HuH-7.5 (cell line): ENCODE measurements around the gene SCLT1.
"Not testable (repeated sequence)": the region's sequence is repeated elsewhere in the genome, so short reads cannot be mapped to it uniquely, and the experiment has no call there.

Source experiments
- DNase-seq: peaks from one replicate; pipeline ENCODE4 v3.0.0; 2011; ENCODE audit warnings: low spot score

SCLT1 gene

DNA sequence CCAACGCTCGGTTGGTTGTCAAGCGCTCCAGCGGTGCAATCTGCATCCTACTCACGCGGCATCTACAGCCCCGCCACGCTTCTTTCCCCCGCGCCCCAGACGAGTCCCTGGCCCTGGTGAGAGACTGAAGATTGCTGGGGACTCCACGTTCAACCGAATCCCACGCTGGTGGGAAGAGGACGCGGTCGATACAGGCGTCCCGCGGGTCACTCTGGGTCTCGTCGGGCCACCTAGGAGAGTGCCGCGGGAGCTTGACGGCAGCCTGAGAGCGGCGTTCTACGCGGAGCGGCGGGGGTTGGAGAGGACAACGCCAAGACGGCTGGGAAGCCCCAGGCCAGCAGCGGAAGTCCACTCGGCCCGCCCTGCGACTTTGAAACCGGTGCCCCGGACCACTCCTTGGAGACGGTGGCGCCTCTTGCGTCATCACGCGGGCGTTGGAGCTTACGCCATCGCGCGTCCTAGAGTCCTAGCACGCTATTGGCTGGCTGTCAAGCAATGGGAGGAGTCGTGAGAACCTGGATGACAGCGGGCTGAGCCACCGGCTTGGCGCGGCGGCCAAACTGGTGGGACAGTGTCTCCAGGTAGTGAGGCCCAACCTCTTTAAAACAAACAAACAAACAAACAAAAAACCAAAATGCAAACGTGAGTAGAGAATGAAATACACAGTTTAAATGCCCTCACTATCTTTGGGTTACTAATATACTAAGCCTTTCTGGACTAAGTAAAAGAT, at the start of gene SCLT1:
TSS of gene SCLT1 (minus strand) at position 349 of the 730 bp plus-strand sequence. CDS start 436 bp downstream, outside the sequence.
- peak; percentile 33 for DNase-seq

DNA sequence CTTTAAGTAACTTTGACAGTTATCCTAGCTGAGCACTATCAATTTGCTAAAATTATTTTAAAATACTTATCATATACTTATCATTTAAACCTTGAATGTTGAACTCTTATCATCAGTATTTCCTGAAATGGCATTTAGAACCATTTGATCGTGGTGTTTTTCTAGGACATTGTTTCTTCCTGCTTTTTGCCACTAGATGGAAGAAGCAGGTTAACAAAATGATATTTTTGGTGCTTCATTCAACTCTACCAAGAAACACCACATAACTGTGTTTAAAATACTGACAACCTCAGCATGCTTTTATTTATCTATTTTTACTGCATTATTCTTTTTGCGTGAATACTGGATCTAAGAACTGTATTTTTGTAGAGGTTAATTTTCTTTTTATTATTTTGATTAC, 47.2 kb upstream of the SCLT1 start:
- DNase-seq = no peak

DNA sequence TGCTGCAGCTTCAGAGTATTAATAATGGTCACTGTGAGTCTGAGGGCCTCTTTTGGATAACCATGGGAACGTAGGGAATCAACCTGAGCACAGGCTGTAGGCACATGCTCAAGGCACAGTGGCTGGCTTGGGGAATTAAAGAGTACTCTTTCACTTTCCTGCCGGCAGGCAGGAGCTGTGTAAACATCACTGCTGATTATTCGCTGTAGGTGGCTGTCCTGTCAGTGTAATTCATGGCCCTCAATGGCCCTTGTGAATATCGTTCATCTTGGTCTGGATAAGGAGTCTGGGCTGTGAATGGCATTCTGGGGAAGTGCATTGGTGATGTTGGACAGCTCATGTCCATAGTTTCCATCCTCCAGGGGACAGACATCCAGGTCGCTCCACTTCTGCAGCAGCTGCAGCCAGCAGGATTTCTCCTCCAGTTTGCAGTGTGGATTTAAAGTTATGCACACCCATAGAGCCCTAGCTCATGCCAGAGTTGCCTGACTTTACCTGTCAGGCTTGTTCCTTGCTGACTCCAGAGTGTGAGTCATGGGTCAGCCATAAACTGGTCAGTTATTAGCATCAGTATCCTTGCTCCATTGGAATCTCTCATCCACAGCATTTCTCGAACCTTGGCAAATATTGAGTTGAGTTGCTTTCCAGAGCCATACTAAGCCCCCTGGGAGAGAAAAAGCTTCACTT, 45.6 kb upstream of the SCLT1 start:
- no peak for DNase-seq

DNA sequence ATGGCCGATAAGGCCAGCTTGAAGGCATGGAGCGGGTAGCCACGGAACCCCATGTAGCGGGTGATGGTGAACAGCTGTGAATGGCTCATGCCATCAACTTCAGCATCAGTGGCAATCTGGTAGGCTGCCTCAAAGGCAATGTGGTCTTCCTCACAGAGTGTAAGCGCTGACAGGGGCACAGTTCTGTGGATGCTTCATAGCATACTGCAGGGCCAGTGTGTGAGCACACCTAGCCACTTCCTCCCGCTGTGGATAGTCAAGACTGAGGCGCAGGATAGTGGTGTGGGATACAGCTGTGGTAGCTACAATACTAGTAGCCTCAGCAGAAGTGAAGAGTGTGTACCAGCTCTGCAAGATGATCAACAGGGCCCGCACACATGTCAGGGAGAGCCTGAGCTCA, 43.1 kb upstream of the SCLT1 start:
- DNase-seq = no peak

DNA sequence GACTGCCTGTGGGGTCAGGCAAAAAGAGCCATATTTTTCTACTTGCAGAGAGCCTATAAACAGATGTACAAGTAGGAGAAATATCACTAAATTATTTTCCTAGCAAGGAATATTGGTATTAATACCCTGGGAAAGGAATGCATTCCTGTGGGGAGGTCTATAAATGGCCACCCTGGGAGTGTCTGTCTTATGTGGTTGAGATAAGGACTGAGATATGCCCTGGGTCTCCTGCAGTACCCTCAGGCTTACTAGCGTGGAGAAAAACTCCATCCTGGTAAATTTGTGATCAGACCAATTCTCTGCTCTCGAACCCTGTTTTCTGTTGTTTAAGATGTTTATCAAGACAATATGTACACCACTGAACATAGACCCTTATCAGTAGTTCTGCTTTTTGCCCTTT, 38.0 kb upstream of the SCLT1 start:
- DNase-seq = no peak

DNA sequence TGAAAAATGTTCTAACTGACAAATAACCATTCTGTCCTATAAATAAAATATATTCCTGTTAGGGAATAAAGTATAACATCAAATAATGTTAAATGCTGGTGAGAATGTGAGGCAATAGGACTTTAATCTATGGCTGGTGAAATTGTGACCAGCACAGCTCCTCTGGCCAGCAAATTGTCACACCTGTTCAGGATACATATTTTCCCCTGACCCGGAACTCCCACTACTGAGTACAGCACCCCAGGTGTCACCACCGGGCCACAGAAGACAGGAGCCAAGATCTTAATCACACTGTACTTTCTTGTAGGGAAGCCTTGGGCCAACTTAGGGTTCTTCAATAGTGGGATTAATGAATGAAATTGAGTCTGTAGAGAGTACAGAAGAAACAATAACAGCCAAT, 35.8 kb upstream of the SCLT1 start:
- no peak for DNase-seq

DNA sequence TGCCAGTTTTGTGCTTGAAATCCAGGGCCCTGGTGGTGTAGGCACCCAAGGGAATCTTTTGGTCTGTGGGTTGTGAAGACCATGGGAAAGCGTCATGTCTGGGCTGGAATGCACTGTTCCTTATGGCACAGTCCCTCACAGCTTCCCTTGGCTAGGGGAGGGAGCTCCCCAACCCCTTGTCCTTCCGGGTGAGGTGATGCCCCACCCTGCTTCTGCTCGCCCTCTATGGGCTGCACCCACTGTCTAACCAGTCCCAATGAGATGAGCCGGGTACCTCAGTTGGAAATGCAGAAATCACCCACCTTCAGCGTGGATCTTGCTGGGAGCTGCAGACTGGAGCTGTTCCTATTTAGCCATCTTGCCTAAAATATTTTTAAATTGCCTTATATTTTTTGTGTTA, 33.3 kb upstream of the SCLT1 start:
- DNase-seq = not testable (repeated sequence)

DNA sequence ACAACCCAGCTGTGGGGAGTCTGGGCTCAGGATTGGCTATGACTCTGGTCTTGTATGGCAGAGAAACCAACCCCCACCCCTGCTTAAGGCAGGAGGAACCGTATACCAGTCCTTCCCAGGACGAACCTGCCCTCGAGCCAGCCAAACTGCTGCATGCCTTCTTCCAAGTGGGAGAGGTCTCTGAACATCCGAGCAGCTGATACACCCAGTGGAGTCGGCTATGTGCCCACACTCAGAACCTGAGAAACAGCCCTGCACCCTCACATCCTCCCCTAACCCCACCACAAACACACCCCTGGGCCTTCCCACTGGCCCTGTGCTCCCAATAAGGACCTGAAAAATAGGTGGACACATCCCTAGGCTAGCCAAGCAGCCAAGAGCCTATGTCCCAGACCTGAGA, 24.4 kb upstream of the SCLT1 start:
- DNase-seq = no peak

DNA sequence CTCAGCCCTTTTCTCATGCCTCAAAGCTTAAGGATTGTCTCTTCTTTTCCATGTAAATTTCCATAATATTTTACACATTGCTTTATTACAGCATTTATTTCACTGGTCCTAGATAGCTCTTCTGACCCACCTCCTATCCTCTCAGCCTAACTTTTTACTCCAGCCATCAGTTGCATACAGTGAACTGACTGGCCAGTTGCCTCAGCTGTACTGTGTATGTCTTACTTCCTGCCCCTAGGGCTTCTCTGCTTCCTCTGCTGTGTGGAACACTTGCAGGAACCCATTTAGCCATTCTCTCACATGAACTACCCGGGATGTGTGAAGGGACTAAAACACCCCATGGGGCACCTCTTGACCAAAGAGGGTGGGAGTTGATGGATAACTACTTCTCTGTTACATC, 20.6 kb upstream of the SCLT1 start:
- DNase-seq = no peak

DNA sequence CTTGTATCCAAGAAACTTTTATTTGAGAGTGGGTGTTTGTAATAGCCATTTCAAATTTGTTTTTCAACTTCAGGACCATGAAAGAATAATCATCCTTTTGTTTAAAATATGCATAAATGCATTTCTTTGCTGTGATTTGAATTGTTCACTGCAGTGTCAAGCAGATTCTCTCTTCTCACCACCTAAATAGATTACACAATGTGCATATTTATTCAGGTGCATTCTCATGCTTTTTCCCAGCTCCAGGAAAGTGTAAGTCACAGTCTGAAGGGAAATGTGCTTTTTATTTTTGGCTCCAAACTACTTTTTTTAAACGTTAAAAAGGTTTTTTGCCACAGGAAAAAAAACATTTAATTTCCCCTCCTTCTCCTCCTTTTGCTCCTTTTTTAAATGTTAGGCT, 20.1 kb upstream of the SCLT1 start:
- DNase-seq = no peak

DNA sequence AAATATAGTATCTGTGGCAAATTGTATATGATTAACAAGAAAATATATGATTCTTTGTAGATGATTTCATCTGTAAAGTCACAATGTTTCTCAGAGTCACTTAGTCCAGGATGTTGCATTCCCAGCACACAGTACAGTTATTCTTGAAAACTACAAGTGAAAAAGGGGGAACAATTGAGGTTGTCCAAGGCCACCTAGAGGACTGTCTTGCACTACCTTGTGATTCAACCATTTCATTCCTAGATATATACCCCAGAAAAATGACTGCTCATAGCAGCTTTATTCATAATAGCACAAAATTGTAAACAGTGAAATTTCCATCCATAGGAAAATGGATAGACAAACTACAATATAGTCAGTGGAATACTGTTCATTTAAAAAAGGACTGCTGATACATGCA, 18.6 kb upstream of the SCLT1 start:
- no peak for DNase-seq

DNA sequence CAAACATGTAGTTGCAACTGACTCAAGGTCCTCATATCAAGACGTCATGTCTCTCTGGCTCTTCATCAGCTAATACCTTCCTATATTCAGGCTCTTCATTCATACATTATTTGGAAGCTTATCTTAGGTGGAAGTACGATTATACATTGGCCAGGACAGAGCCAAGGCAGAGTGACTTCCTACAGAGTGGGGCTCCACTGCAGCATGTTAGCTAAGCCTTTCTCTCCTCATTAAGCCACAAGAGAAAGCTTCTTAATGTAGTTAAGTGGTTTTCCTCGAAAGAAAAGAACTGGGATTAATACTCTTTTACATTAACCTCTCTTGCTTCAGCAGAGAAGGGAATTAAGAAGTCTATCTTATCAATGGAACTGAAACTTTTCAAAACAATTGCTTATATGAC, 17.6 kb upstream of the SCLT1 start:
- no peak for DNase-seq

DNA sequence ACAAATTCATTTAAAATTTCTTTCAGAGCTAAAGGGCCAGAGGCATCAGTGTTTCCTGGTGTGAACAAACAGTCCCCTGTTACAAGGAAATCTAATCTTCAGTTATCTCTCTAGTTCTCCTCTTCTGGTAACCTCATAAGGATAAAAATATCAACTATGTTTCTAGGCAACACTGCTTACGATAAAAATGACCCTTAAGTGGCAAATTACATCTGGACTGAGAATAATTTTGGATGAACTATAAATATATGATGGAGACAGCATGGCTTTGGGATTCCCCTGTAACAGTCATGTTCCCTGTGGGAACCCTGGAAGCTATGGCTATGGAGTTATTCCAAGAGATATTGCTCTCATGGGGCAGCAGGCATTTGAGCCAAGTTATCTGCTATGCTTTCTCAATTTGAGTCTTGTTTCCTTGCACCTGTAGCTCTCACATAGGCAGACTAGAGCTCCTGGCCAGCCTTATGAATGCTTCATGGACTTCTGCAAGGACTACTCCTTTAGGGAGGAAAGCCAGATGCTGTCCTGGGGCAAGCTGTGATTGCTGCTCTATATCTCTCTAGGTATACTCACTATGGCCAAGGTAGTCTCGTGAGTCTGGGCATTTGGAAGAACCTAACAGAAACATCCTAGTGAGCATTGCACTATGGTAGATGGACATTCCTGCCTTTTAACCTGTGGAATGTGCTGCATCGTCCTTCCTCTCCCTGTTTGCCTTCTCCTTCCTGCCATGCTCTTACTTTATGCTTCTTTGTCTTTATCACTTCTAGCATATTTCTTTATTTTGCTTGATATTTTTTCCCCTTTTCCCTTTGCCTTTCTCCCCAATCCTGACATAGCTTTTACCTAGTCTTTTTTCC, 16.9 kb upstream of the SCLT1 start:
- DNase-seq = no peak

DNA sequence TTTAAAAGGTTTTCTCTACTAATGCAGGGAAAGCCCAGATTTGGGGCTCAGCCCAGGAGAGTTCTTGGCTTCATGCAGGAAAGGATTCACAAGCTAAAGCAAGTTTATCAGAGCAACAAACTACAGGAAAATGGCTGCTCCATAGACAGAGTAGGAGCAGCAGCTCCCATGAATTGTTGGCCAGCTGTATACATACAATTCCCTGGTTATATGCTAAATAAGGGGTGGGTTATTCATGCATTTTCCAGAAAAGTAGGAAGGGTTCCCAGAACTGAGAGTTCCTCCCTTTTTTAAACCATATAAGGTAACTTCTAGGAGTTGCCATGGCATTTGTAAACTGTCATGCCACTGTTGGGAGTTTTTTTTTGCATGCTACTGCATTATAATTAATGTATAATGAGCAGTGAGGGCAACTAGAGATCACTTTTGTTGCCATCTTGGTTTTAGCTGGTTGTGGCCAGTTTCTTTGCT, 5.2 kb upstream of the SCLT1 start:
- DNase-seq = no peak

DNA sequence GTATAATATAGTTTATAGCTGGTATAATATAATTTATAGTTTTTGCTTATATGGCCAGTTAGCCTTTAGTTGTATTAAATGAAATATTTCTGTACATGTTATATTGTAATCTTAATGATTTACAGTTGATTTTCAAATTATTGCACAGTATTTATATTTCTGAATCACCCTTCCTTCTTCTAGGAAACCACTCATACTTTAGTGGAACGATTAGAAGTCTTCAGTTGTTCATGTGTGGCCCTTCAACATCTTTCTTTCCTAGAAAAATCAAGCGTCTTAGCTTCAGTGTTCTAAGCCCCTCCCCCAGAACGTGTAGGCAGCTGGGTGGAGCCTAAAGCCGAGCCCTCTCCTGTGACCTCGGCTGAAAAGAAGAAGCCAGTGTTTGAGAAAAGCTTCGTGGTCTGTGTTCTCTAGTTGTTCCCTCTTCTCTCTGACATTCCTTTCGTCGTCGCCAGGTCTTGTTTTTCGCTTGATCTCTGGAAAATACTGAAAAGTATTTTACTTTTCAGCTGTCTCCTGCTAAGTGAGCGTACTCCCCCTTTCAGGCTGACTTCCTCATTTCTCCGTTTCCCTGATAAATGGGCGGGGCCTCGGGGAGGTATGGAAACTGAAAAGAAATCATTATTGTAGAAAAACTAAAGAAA, 2.6 kb upstream of the SCLT1 start, which contains the start of gene C4orf33:
TSS of gene C4orf33 (plus strand) at position 342 of the 644 bp plus-strand sequence. CDS start 6,459 bp downstream, outside the sequence.
- peak; percentile 18 for DNase-seq

DNA sequence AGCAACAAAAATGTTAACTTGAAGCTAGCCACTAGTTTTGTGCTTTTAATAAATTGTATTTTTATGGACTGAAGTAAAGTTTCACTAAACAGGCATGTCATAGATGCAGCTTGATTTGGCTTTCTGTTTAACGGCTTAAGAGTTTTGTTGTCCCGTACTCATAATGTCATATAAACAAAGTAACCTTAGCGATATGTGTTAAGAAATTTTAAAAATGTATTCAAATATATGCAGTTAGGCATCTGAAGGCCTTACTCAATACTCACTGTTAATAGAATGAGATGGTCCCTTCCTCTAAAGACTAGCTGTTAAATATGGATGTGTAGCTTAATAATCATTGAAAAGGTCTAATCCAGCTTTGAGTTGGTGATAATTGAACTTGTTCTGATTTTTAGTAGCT, 1.0 kb upstream of the SCLT1 start:
- no peak for DNase-seq

DNA sequence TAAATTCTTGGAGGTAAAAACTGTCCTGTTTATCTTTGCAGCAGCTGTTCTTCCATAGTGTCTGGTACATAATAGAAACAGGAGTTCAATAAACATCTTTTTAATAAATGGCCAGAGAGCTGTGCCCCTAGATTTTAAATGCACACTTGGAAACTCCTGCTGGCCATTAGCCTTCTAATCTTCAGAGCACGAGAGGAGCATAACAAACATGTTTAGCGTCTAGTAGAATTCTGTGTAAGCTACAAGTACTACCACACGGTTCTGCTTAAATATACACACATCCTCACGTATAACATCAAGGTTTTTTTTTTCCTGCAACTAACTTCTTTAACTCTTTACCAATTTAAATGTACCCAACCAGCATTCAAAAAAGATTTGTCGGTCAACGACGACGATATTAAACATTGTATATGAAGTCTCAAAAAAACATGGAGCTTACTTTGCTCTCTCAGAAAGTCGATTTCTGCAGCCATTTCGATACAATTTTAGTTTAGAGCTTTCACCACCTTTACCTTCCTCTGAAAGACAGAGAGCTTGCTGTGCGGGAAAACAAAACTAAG, 628 bp downstream of the SCLT1 start:
- DNase-seq = no peak

DNA sequence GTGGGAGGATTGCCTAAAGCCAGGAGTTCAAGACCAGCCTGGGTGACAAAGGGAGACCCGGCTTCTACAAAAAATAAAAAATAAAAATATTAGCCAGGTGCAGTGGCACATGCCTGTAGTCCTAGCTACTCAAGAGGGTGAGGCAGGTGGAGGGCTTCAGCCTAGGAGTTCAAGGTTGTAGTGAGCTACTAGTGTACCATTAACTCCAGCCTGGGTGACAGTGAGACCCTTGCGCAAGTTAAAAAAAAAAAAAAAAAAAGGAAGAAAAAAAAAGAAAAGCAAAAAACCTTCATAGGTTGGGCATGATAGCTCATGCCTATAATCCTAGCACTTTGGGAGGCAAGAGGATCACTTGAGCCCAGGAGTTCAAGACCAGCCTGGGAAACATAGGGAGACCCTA, 5.8 kb downstream of the SCLT1 start:
- no peak for DNase-seq

DNA sequence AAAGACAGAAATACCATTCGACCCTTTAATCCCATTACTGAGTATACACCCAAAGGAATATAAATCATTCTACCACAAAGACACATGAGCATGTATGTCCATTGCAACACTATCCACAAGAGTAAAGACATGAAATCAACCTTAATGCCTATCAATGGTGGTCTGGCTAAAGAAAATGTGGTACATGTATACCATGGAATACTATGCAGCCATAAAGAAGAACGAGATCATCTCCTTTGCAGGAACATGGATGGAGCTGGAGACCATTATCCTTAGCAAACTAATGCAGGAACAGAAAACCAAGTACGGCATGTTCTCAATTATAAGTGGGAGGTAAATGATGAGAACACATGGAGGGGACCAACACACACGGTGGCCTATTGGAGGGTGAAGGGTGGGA, 7.9 kb downstream of the SCLT1 start:
- DNase-seq = no peak

DNA sequence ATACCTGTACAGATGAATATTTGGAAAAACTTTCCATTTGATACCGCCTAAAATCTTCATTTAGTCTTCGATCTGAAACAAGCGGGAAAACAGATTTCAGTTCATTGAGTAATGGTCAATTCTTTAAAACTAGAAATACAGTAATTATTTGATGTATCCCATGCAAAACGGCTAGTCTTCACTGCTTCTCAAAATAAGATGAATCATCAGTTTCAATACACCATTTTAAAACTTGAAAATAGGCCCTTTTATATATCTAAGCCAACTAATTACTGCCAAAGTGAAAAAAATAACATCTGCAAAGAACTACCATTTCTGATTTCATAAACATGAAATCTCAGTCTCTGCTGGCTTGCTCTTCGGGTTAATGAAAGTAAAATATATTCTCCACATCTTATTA, 11.0 kb downstream of the SCLT1 start:
- no peak for DNase-seq

DNA sequence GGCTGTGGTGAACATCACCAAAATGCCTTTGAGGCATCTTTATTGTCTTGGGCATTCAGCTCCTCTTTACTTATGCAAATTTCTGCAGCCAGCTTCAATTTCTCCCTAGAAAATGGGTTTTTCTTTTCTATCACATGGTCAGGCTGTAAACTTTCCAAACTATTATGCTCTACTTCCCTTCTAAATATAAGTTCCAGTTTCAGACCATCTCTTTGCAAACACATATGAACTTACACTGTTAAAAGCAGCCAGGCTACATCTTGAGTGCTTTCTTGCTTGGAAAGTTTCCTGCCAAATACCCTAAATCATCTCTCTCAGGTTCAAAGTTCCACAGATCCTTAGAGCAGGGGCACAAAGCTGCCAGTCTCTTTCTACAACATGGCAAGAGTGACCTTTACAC, 13.2 kb downstream of the SCLT1 start:
- DNase-seq = no peak

DNA sequence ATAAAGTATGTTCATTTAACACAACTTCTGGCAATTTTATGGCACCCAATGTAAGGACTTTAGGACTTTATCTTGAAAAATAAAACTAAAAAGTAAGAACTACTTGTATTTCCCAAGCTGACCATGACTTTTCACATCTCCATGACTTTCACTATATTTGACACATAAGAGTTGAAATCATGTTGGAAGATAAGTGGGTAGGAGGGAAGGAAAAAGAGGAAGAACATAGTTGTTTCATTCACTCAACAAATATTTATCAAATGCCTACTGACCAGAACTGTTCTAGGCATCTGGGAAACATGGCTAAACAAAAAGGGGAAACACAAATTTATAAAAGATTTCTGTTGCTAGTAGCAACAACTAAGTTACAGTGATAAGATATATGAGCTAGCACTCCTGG, 16.0 kb downstream of the SCLT1 start:
- no peak for DNase-seq
